NCI-H2107 treated with DMSO at 0.1 percent for 48 hours (cell line): ENCODE measurements around the gene CCDC148.
"Not testable (repeated sequence)": the region's sequence is repeated elsewhere in the genome, so short reads cannot be mapped to it uniquely, and the experiment has no call there.

Experiments
- DNase-seq: peaks from one replicate; lab custom pipeline; 2025; ENCODE audit not compliant: unreplicated experiment; lab: John Stamatoyannopoulos, UW

CCDC148 gene

GRCh38 chr2:158366342-158366741, 90.2 kb downstream of the CCDC148 start:
- no peak for DNase-seq

- DNase-seq = no peak
Measured at GRCh38 chr2:158359846-158360245, 96.7 kb downstream of the CCDC148 start.

GRCh38 chr2:158357699-158358098, 98.9 kb downstream of the CCDC148 start:
- no peak for DNase-seq

- no peak for DNase-seq
Measured at GRCh38 chr2:158357122-158357521, 99.4 kb downstream of the CCDC148 start.

- DNase-seq = not testable (repeated sequence)
Measured at GRCh38 chr2:158351466-158351816, 105.1 kb downstream of the CCDC148 start.

GRCh38 chr2:158350751-158351465, 105.6 kb downstream of the CCDC148 start:
- not testable (repeated sequence) for DNase-seq

- DNase-seq = no peak
Measured at GRCh38 chr2:158346032-158346431, 110.5 kb downstream of the CCDC148 start.

- DNase-seq = no peak
Measured at GRCh38 chr2:158339513-158339912, 117.0 kb downstream of the CCDC148 start.

GRCh38 chr2:158337018-158337417, 119.5 kb downstream of the CCDC148 start:
- DNase-seq = no peak

- not testable (repeated sequence) for DNase-seq
Measured at GRCh38 chr2:158331799-158332198, 124.8 kb downstream of the CCDC148 start.

GRCh38 chr2:158325782-158326340, 130.7 kb downstream of the CCDC148 start:
- no peak for DNase-seq

- DNase-seq = no peak
Measured at GRCh38 chr2:158325031-158325781, 131.3 kb downstream of the CCDC148 start.

- DNase-seq = no peak
Measured at GRCh38 chr2:158323381-158323780, 133.2 kb downstream of the CCDC148 start.

GRCh38 chr2:158321264-158321663, 135.3 kb downstream of the CCDC148 start:
- DNase-seq = no peak

GRCh38 chr2:158319269-158319668, 137.3 kb downstream of the CCDC148 start:
- no peak for DNase-seq

- DNase-seq = no peak
Measured at GRCh38 chr2:158317642-158318041, 138.9 kb downstream of the CCDC148 start.

GRCh38 chr2:158315803-158316414, 140.6 kb downstream of the CCDC148 start:
- DNase-seq = no peak

- DNase-seq = no peak
Measured at GRCh38 chr2:158315000-158315399, 141.6 kb downstream of the CCDC148 start.

GRCh38 chr2:158313734-158314133, 142.8 kb downstream of the CCDC148 start:
- DNase-seq = no peak

GRCh38 chr2:158312981-158313380, 143.6 kb downstream of the CCDC148 start:
- no peak for DNase-seq

- DNase-seq = not testable (repeated sequence)
Measured at GRCh38 chr2:158310407-158310806, 146.1 kb downstream of the CCDC148 start.

GRCh38 chr2:158305501-158305900, 151.1 kb downstream of the CCDC148 start:
- no peak for DNase-seq
